C4-2B (cell line): Measurements from ENCODE around the gene FBN3.

ENCODE experiments used
- CTCF ChIP-seq: fragments of 450-650 bp; conservative IDR thresholded peaks from 2 replicates; pipeline ENCODE4 v1.5.1; 2017; ENCODE audit warnings: mild to moderate bottlenecking
- ZFX ChIP-seq: fragments of 450-650 bp; IDR thresholded peaks from 2 replicates; pipeline ENCODE4 v1.6.1; 2017

GRCh38 chr19:8050274-8051096 lies 98.9 kb downstream of the FBN3 start:
- no peak for TF ChIP-seq CTCF
- TF ChIP-seq ZFX: no peak
